Astrocyte of the cerebellum (primary cell): ENCODE measurements around the gene CISD3.

Source experiments
- DNase-seq: peaks from one replicate; pipeline ENCODE4 v3.0.0-alpha.2; 2011; ENCODE audit warnings: low read depth
- H3K4me3 ChIP-seq: 2 replicates; pipeline ENCODE4 v1.5.1; 2011; ENCODE audit warnings: mild to moderate bottlenecking, low read depth, low read length, moderate library complexity
- CTCF ChIP-seq: IDR thresholded peaks from 2 replicates; pipeline ENCODE4 v1.5.1; 2012; ENCODE audit warnings: low read length, low read depth, moderate library complexity, mild to moderate bottlenecking; ENCODE audit errors: missing control alignments
- in situ Hi-C: cut with HindIII; loops from 2 replicates; pipeline ENCODE4 v1.10.0; 2017; ENCODE audit warnings: low sequenced_read_pairs

The CISD3 gene

DNA sequence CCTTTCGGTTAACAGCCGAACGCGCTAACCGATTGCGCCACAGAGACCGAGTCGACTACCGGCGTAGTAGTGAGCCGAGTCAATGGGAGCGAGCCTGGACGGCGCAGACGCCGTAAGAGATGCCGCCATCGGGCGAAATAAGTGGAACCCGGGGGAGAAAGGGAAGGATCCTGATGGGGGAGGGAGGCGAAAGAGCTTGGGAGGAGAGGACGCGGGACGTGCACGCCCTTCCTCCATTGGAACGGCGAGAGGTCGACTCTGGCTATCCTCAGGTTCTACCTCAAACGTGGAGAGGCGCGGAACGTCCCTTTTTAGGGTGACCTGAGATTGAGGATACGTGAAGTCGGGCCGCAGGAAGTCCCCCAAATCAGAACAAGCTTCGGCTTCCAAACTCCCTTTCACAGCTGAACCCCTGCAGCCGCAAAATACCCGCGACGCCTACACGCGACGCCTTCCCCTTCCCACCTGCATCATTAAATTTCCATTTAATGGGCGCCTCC, 21.7 kb downstream of the CISD3 start:
- no peak for TF ChIP-seq CTCF
- H3K4me3 ChIP-seq: peak overlapping the region; percentile 79
- in situ Hi-C loops: no loop called here
- peak; percentile 60 for DNase-seq

DNA sequence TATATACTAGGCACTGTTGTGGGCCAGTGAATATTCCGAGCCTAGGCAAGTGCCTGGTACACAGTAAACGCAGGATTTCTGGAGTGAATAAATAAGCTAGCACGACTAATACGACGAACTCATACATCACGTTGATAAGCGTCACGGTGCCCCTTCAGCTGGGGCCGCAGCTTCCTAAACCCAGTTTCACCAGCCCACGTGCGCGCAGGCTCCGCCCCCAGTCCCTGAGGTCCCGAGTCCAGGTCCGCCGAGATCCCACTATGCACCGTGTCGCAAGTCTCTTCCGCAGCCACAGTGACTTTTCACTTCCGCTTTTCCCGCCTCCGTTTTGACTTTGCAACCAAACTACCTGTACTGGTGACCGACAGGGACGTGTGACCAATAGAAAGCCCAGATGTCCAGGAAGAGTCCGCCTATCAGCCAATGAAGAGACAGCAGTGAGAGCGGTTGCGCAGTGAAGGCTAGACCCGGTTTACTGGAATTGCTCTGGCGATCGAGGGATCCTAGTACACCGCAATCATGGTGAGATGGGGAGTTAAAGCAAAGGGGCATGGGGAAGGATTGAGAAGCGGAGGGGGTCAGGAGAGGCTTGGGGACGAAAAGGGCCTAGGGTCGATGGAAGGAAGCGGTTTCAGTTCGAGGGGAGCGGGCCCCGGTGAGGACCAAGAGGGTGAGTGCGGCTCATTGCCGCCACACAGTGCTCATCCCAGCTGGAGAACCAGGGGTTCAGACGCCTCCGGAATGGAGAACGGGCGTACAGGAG, 22.3 kb downstream of the CISD3 start, which contains the start of gene PSMB3:
Gene PSMB3, plus strand, starts transcription at position 434 of the 763 bp plus-strand sequence. Its CDS starts 86 bp downstream, at position 520.
- in situ Hi-C loops: no loop called here
- TF ChIP-seq CTCF: no peak
- H3K4me3 ChIP-seq: peak within 1 kb of the TSS; percentile 79
- DNase-seq: peak; percentile 97

GRCh38 chr17:38753071-38753506, 22.9 kb downstream of the CISD3 start:
- peak overlapping the region; percentile 79 for H3K4me3 ChIP-seq
- in situ Hi-C loops: no loop called here
- DNase-seq: no peak
- no peak for TF ChIP-seq CTCF

GRCh38 chr17:38761612-38762011, 31.5 kb downstream of the CISD3 start:
- TF ChIP-seq CTCF: peak; percentile 42
- in situ Hi-C loops: no loop called here
- DNase-seq: no peak
- H3K4me3 ChIP-seq: no peak overlapping the region

DNA sequence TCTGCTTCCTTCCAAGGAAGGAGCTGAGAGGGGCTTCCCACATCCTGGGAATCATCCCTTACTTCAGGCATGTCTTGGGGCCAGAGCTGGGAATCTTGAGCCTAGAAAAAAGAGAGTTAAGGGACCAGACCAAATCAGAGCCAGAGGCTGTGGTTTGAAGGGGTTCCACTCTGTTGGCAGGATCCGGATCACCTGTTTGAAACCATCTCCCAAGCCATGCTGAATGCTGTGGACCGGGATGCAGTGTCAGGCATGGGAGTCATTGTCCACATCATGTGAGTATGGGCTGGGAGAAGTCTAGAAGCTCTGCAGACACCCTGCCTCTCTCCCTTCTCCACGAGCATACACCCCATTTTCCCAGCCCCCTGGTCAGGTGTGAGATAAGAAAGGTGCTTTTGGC, 32.1 kb downstream of the CISD3 start:
- H3K4me3 ChIP-seq: no peak overlapping the region
- in situ Hi-C loops: no loop called here
- DNase-seq: no peak
- TF ChIP-seq CTCF: no peak

DNA sequence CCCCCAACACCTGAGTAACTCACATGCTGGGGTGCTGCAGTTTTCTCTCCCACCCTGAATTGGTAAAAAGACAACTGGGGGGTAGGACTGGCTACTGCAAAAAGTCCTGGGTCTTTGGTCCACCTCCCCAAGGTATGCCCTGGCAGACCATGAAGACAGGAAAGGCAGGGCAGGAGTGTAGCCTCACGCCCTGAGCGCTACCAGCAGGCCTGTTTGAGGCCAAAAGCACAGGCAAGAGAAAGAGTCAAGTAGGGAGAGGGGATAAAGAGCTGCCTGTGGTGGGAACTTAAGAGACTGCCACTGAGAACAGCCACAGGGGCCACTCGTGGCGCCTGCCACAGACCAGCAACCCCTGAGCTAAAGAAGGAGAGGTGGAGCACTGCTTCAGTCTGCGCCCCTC, 36.2 kb downstream of the CISD3 start:
- DNase-seq: no peak
- no peak overlapping the region for H3K4me3 ChIP-seq
- in situ Hi-C loops: no loop called here
- no peak for TF ChIP-seq CTCF
